ENCODE measurements around the gene FKBP1A.
A peak's percentile ranks its signal among the peaks of the same experiment; 100 is the strongest.

Gene FKBP1A

GRCh38 chr20:1321654-1321939 is 71.3 kb downstream of the FKBP1A start:
- Mint-ChIP-seq H3K36me3 (ENCODE audit: low read depth) (no peaks in the 10 kb centered on the region), H3K27ac (peak overlapping the region in 1 of 3 experiments; percentile 29), H3K27me3 (ENCODE audit: low read depth) (no peaks in the 10 kb centered on the region), H3K9me3 (no peaks in the 10 kb centered on the region), H3K4me1 (no peaks in the 10 kb centered on the region), H3K4me3 (no peak overlapping the region)
- TF ChIP-seq CTCF (IDR thresholded peaks at IDR 0.05; ENCODE audit: unreplicated experiment in 3 of 3), result no peak

- Mint-ChIP-seq H3K9me3 (no peaks in the 10 kb centered on the region), H3K4me1 (no peaks in the 10 kb centered on the region), H3K36me3 (ENCODE audit: low read depth) (no peaks in the 10 kb centered on the region), H3K4me3 (no peak overlapping the region), H3K27ac (peak overlapping the region in 1 of 3 experiments; percentile 29), H3K27me3 (ENCODE audit: low read depth) (no peaks in the 10 kb centered on the region)
- TF ChIP-seq CTCF (IDR thresholded peaks at IDR 0.05; ENCODE audit: unreplicated experiment in 3 of 3), result no peak
These were observed 71.8 kb downstream of the FKBP1A start for GRCh38 chr20:1320902-1321653.

- Mint-ChIP-seq H3K27ac (no peak overlapping the region), H3K36me3 (ENCODE audit: low read depth) (no peaks in the 10 kb centered on the region), H3K9me3 (no peaks in the 10 kb centered on the region), H3K4me3 (no peak overlapping the region), H3K27me3 (ENCODE audit: low read depth) (no peaks in the 10 kb centered on the region), H3K4me1 (no peaks in the 10 kb centered on the region)
- no peak for TF ChIP-seq CTCF (IDR thresholded peaks at IDR 0.05; ENCODE audit: unreplicated experiment in 3 of 3)
These were observed 72.8 kb downstream of the FKBP1A start for GRCh38 chr20:1320016-1320415.

- Mint-ChIP-seq H3K27ac (no peak overlapping the region), H3K4me1 (no peaks in the 10 kb centered on the region), H3K9me3 (no peaks in the 10 kb centered on the region), H3K4me3 (no peak overlapping the region), H3K27me3 (ENCODE audit: low read depth) (peaks cover 2% of the 10 kb centered on the region), H3K36me3 (ENCODE audit: low read depth) (no peaks in the 10 kb centered on the region)
- no peak for TF ChIP-seq CTCF (IDR thresholded peaks at IDR 0.05; ENCODE audit: unreplicated experiment in 3 of 3)
These were observed 73.4 kb downstream of the FKBP1A start for GRCh38 chr20:1319462-1319861.

- no peak overlapping the region for H3K27ac Mint-ChIP-seq
- H3K36me3 Mint-ChIP-seq (ENCODE audit: low read depth), result no peaks in the 10 kb centered on the region
- no peak overlapping the region for H3K4me3 Mint-ChIP-seq
- no peaks in the 10 kb centered on the region for H3K9me3 Mint-ChIP-seq
- H3K27me3 Mint-ChIP-seq (ENCODE audit: low read depth), result peaks cover 4% of the 10 kb centered on the region
- H3K4me1 Mint-ChIP-seq, result peaks cover under 1% of the 10 kb centered on the region
- no peak for TF ChIP-seq CTCF (IDR thresholded peaks at IDR 0.05; ENCODE audit: unreplicated experiment in 3 of 3)
These were observed 73.8 kb downstream of the FKBP1A start for GRCh38 chr20:1319051-1319450.

Measured in nephron (organoid).